ENCODE measurements around the gene AOX1. TPM values are rescaled to one million over a fixed set of nuclear protein-coding genes. Genes with fewer than 3 reads are reported as not detected.

Gene AOX1
- total RNA-seq, 4 donors from 2014 or later = 212 to 567 (median 276) TPM

DNA sequence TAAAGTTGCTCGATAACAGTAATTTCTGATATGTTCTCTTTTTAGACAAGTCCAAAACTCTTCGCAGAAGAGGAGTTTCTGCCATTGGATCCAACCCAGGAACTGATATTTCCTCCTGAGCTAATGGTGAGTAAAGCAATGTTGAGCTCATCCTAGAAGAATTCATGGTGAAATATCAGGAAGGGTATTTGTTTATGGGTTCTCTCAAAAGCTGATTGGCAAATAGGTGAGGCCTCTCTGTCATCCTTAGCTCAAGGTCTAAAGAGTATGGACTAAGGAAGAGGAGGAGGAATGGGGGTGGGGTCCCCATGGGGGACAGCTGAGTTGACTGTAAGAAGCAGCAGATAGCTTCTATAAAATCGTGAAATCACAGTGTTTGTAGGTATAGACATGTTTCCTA, 18.2 kb downstream of the AOX1 start:
- TF ChIP-seq, protein P1, sequence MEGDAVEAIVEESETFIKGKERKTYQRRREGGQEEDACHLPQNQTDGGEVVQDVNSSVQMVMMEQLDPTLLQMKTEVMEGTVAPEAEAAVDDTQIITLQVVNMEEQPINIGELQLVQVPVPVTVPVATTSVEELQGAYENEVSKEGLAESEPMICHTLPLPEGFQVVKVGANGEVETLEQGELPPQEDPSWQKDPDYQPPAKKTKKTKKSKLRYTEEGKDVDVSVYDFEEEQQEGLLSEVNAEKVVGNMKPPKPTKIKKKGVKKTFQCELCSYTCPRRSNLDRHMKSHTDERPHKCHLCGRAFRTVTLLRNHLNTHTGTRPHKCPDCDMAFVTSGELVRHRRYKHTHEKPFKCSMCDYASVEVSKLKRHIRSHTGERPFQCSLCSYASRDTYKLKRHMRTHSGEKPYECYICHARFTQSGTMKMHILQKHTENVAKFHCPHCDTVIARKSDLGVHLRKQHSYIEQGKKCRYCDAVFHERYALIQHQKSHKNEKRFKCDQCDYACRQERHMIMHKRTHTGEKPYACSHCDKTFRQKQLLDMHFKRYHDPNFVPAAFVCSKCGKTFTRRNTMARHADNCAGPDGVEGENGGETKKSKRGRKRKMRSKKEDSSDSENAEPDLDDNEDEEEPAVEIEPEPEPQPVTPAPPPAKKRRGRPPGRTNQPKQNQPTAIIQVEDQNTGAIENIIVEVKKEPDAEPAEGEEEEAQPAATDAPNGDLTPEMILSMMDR (IDR thresholded peaks at IDR 0.05; ENCODE audit: low read depth) = no peak

- TF ChIP-seq, protein P1 (IDR thresholded peaks at IDR 0.05; ENCODE audit: low read depth) = no peak
These were observed 18.9 kb downstream of the AOX1 start for GRCh38 chr2:200604571-200605255.

GRCh38 chr2:200608341-200609027, 22.7 kb downstream of the AOX1 start:
- TF ChIP-seq, protein P1 (IDR thresholded peaks at IDR 0.05; ENCODE audit: low read depth) = no peak

- TF ChIP-seq, protein P1 (IDR thresholded peaks at IDR 0.05; ENCODE audit: low read depth) = no peak
These were observed 23.3 kb downstream of the AOX1 start for GRCh38 chr2:200609028-200609614.

DNA sequence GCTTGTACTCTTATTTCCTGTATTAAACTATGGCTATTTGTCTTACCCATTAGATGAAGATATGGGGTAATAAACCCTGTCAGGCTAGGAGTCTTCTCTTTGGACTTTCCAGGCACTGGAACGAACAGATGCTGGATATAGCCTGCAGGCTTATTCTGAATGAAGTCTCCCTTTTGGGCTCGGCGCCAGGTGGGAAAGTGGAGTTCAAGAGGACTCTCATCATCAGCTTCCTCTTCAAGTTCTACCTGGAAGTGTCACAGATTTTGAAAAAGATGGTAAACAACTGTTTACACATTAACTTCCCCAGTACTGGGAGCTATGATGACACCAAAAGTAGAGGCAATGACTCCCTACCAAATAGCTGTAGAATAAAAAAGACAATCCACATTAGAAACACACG, 27.9 kb downstream of the AOX1 start:
- TF ChIP-seq, protein P1 (IDR thresholded peaks at IDR 0.05; ENCODE audit: low read depth) = no peak

DNA sequence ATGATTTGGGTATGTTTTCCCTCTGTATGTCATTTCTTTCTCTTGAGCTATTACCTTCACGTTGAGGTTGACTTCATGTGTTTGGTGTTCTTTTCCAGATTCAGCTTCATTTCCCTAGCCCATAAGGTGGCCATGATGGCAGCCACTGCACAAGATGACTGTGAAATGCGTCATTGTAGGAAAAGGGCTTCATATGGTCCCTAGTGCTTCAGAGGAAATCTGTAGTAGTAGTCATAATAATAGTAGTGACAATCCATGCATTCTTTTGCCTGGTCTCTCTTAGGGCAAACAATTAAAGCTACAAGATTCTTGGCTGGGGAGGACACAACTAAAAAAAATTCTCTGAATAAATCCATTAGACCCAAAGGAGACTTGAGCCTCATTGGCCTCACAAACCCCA, 28.4 kb downstream of the AOX1 start:
- TF ChIP-seq, protein P1 (IDR thresholded peaks at IDR 0.05; ENCODE audit: low read depth) = no peak

GRCh38 chr2:200615247-200615646, 29.4 kb downstream of the AOX1 start:
- TF ChIP-seq, protein P1 (IDR thresholded peaks at IDR 0.05; ENCODE audit: low read depth) = no peak
